CD14-positive monocyte (primary cell): Measurements from ENCODE around the gene DGKE. TPM values are rescaled to one million over a fixed set of nuclear protein-coding genes. Genes with fewer than 3 reads are reported as not detected.

Experiments used
- DNase-seq, 3 donors: peaks; one replicate each; pipeline ENCODE4 v3.0.0-alpha.2; 2011 to 2022
- H2AFZ ChIP-seq: 2 replicates; pipeline ENCODE4 v1.6.0; 2012; ENCODE audit warnings: mild to moderate bottlenecking, low read depth, low read length, inconsistent platforms; ENCODE audit not compliant: insufficient read depth, poor library complexity, severe bottlenecking
- H3K27ac ChIP-seq, 2 donors: 1 replicate in 1 of 2; 2 replicates in 1 of 2; pipeline ENCODE4 v1.5.1; 2012 to 2013; ENCODE audit warnings: low read length in 2 of 2, control low read depth in 1 of 2, inconsistent platforms in 1 of 2, low read depth in 1 of 2, mild to moderate bottlenecking in 1 of 2
- H3K27me3 ChIP-seq, 2 donors: one replicate each; pipeline versions ENCODE4 v1.6.0 to v1.6.1; 2011 to 2013; ENCODE audit warnings: low read length in 2 of 2; ENCODE audit not compliant: control insufficient read depth in 2 of 2, insufficient read depth in 2 of 2
- H3K36me3 ChIP-seq, 2 donors: replicated peaks in 1 of 2; 1 replicate in 1 of 2; 2 replicates in 1 of 2; pipeline versions ENCODE4 v1.5.1 to v1.6.1; 2012 to 2013; ENCODE audit warnings: low read length in 2 of 2, control low read depth in 1 of 2, inconsistent platforms in 1 of 2, mild to moderate bottlenecking in 1 of 2; ENCODE audit not compliant: insufficient read depth in 2 of 2, control insufficient read depth in 1 of 2
- H3K4me1 ChIP-seq, 2 donors: 1 replicate in 1 of 2; 2 replicates in 1 of 2; pipeline versions ENCODE4 v1.5.1 to v1.6.1; 2012 to 2013; ENCODE audit warnings: low read length in 2 of 2, control low read depth in 1 of 2, inconsistent platforms in 1 of 2, mild to moderate bottlenecking in 1 of 2, moderate library complexity in 1 of 2; ENCODE audit not compliant: insufficient read depth in 2 of 2, control insufficient read depth in 1 of 2
- H3K4me2 ChIP-seq: replicated peaks from 2 replicates; pipeline ENCODE3; 2012; ENCODE audit warnings: low read length, moderate library complexity, mild to moderate bottlenecking; ENCODE audit not compliant: poor library complexity, severe bottlenecking; ENCODE audit errors: extremely low read depth
- H3K4me3 ChIP-seq, 3 experiments: fragments of 200-600 bp in 1 of 3; sonication (generic) in 1 of 3; replicated peaks in 1 of 3; 1 replicate in 2 of 3; 2 replicates in 1 of 3; pipeline ENCODE4 v1.5.1; 2011 to 2013; ENCODE audit warnings: low read length in 3 of 3, mild to moderate bottlenecking in 3 of 3, control low read depth in 2 of 3, low read depth in 2 of 3, inconsistent platforms in 1 of 3, moderate library complexity in 1 of 3
- H3K79me2 ChIP-seq: 2 replicates; pipeline ENCODE4 v1.6.0; 2012; ENCODE audit warnings: mild to moderate bottlenecking, control low read depth, inconsistent platforms, low read length, moderate library complexity; ENCODE audit not compliant: insufficient read depth
- H3K9ac ChIP-seq: 2 replicates; pipeline ENCODE4 v1.6.0; 2017; ENCODE audit warnings: low read length, mild to moderate bottlenecking; ENCODE audit not compliant: insufficient read depth, poor library complexity, severe bottlenecking
- H3K9me3 ChIP-seq, 2 donors: replicated peaks in 1 of 2; 1 replicate in 1 of 2; 2 replicates in 1 of 2; pipeline versions ENCODE4 v1.5.1 to v1.6.1; 2012 to 2013; ENCODE audit warnings: low read length in 2 of 2, control low read depth in 1 of 2; ENCODE audit not compliant: control insufficient read depth in 1 of 2, insufficient read depth in 1 of 2
- H4K20me1 ChIP-seq: 2 replicates; pipeline ENCODE4 v1.6.0; 2012; ENCODE audit warnings: mild to moderate bottlenecking, low read length, control low read depth, moderate library complexity; ENCODE audit not compliant: insufficient read depth
- H3K27ac Mint-ChIP-seq, 7 donors: one replicate each; pipeline ENCODE4 v1.8.0; 2020; ENCODE audit warnings: mild to moderate bottlenecking in 7 of 7, mixed read lengths in 7 of 7, moderate library complexity in 6 of 7, inconsistent platforms in 2 of 7
- H3K27me3 Mint-ChIP-seq, 3 donors: one replicate each; pipeline ENCODE4 v1.8.0; 2021 to 2022; ENCODE audit warnings: low read depth in 3 of 3, mild to moderate bottlenecking in 3 of 3, mixed read lengths in 3 of 3, moderate library complexity in 3 of 3, inconsistent platforms in 1 of 3
- H3K36me3 Mint-ChIP-seq, 2 donors: one replicate each; pipeline ENCODE4 v1.8.0; 2020; ENCODE audit warnings: mixed read lengths in 2 of 2, inconsistent platforms in 1 of 2, mild to moderate bottlenecking in 1 of 2
- H3K4me1 Mint-ChIP-seq: one replicate; pipeline ENCODE4 v1.8.0; 2020; ENCODE audit warnings: mild to moderate bottlenecking, mixed read lengths
- H3K4me3 Mint-ChIP-seq, 2 donors: one replicate each; pipeline ENCODE4 v1.8.0; 2020; ENCODE audit warnings: mild to moderate bottlenecking in 2 of 2, mixed read lengths in 2 of 2, moderate library complexity in 1 of 2
- H3K9me3 Mint-ChIP-seq, 7 donors: one replicate each; pipeline ENCODE4 v1.8.0; 2020 to 2022; ENCODE audit warnings: mixed read lengths in 7 of 7, mild to moderate bottlenecking in 6 of 7, moderate library complexity in 6 of 7, inconsistent platforms in 2 of 7
- WGBS: methylation state at CpG from one replicate; pipeline ENCODE4 v1.1.5; 2013; ENCODE audit warnings: missing lambda C conversion rate; ENCODE audit not compliant: insufficient coverage; 5-methylcytosine and 5-hydroxymethylcytosine counted together
- intact Hi-C, 2 donors: fragments of 100-400 bp; cut with micrococcal nuclease; formaldehyde crosslinking; loops; one replicate each; pipeline versions ENCODE4 v1.15.0 to v1.15.1; 2023
- polyA plus RNA-seq, 3 donors: library from polyadenylated mRNA; depleted of rRNA in 1 of 3; unstranded in 2 of 3; stranded (reverse) in 1 of 3; fragments of 300-500 nt in 2 of 3; fragments of >200 nt in 1 of 3; fragmentation: Illumina TruSeq in 2 of 3; gene quantifications; 1 replicate in 2 of 3; 2 replicates in 1 of 3; pipeline ENCODE4 v1.2.3, GENCODE V29; 2012 to 2021
- TF ChIP-seq, protein P1 (sequence below): fragments of 200-600 bp; IDR thresholded peaks from one replicate; pipeline ENCODE4 v1.8.0; 2022; ENCODE audit warnings: antibody characterized with exemption, mild to moderate bottlenecking

The DGKE gene
- polyA plus RNA-seq, 3 donors: 1.1 to 3.0 (median 1.5) TPM

- peak in 1 of 3 donors; percentile 28 for DNase-seq
- Mint-ChIP-seq H3K4me1 (peaks cover 14% of the 10 kb centered on the region), H3K36me3 (peaks cover 94 to 97% of the 10 kb centered on the region in 2 donors), H3K27ac (peak overlapping the region in 3 of 7 donors; percentile 14 to 48 (median 15)), H3K9me3 (peaks cover 12 to 35% (median 25%) of the 10 kb centered on the region in 7 donors), H3K4me3 (no peak overlapping the region), H3K27me3 (peaks cover 0 to 3% (median 0%) of the 10 kb centered on the region in 3 donors)
- intact Hi-C loops: loop anchor here in 1 of 2 donors (5.0 kb wide), 1 partner anchor 52 kb away; no protein-coding TSS in a partner anchor
- H3K27ac ChIP-seq: peak overlapping the region in 1 of 2 donors; percentile 46
- no peak overlapping the region for H3K4me3 ChIP-seq
- no peak overlapping the region for H3K4me2 ChIP-seq
- WGBS: 93% methylated on average over 5 of the region's 6 CpGs
- no peaks in the 10 kb centered on the region for H3K27me3 ChIP-seq
- peaks cover 0 to 6% of the 10 kb centered on the region in 2 donors for H3K4me1 ChIP-seq
- TF ChIP-seq, protein P1, sequence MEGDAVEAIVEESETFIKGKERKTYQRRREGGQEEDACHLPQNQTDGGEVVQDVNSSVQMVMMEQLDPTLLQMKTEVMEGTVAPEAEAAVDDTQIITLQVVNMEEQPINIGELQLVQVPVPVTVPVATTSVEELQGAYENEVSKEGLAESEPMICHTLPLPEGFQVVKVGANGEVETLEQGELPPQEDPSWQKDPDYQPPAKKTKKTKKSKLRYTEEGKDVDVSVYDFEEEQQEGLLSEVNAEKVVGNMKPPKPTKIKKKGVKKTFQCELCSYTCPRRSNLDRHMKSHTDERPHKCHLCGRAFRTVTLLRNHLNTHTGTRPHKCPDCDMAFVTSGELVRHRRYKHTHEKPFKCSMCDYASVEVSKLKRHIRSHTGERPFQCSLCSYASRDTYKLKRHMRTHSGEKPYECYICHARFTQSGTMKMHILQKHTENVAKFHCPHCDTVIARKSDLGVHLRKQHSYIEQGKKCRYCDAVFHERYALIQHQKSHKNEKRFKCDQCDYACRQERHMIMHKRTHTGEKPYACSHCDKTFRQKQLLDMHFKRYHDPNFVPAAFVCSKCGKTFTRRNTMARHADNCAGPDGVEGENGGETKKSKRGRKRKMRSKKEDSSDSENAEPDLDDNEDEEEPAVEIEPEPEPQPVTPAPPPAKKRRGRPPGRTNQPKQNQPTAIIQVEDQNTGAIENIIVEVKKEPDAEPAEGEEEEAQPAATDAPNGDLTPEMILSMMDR: no peak
- H3K36me3 ChIP-seq: peaks cover 77 to 98% of the 10 kb centered on the region in 2 donors
- H3K9me3 ChIP-seq: peaks cover 23 to 27% of the 10 kb centered on the region in 2 donors
- H3K9ac ChIP-seq: no peak overlapping the region
- peaks cover 99% of the 10 kb centered on the region for H4K20me1 ChIP-seq
- no peak overlapping the region for H2AFZ ChIP-seq
- peaks cover 16% of the 10 kb centered on the region for H3K79me2 ChIP-seq
Measured at GRCh38 chr17:56890390-56890789, 56.4 kb downstream of the DGKE start.

DNA sequence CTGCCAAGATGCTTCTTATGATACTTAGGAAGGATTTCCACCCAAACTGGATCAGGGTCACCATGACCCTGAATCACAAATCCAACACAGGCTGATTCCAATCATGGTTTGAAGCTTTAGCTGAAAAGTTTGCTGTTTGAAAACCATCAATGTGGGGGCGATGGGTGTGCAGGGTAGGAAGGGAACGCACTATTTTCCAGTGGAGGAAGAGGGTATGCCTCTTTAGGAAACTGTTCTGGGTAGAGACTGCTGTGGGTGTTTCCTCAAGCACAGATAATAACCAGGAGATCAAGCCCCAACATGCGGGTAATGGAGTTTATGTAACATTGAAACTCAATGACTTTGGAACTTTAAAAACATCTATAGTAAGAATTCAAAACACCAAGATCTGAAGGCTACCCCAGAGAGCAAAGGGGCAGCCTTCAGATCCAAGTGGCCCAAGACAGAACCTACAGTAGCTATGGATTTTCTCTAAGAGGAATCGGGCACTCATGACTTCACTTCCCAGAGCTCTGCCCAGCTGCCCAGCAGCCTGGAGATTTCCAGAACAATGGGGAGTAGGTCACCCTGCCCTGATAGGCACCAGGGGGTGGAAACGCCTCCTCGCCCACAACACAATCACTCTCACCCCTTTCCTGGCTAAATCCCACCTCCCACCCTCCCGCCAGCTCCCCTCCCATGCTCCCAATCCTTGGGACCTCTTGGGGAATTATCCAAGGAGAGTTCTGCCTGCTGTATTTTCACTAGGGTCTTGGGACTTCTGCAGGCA, 57.1 kb downstream of the DGKE start:
- WGBS: 100% methylated on average over 3 of the region's 7 CpGs
- Histone ChIP-seq H2AFZ (no peak overlapping the region), H3K36me3 (peaks cover 84 to 100% of the 10 kb centered on the region in 2 donors), H3K4me1 (peaks cover 0 to 6% of the 10 kb centered on the region in 2 donors), H3K4me2 (no peak overlapping the region), H3K9ac (no peak overlapping the region), H3K9me3 (peaks cover 23 to 27% of the 10 kb centered on the region in 2 donors), H3K4me3 (no peak overlapping the region), H3K27me3 (no peaks in the 10 kb centered on the region), H3K27ac (peak overlapping the region in 1 of 2 donors; percentile 46), H3K79me2 (peaks cover 21% of the 10 kb centered on the region), H4K20me1 (peaks cover 99% of the 10 kb centered on the region)
- H3K27me3 Mint-ChIP-seq: peaks cover 0 to 3% (median 0%) of the 10 kb centered on the region in 3 donors
- TF ChIP-seq, protein P1: no peak
- peaks cover 12 to 35% (median 25%) of the 10 kb centered on the region in 7 donors for H3K9me3 Mint-ChIP-seq
- H3K4me1 Mint-ChIP-seq: peaks cover 11% of the 10 kb centered on the region
- H3K36me3 Mint-ChIP-seq: peaks cover 98 to 100% of the 10 kb centered on the region in 2 donors
- intact Hi-C loops: loop anchor here in 1 of 2 donors (5.0 kb wide), 1 partner anchor 51 kb away; no protein-coding TSS in a partner anchor
- no peak overlapping the region for H3K4me3 Mint-ChIP-seq
- H3K27ac Mint-ChIP-seq: peak overlapping the region in 2 of 7 donors; percentile 46 to 51
- no peak for DNase-seq
